ENCODE measurements around the gene UCK1.

- TF ChIP-seq CTCF (IDR thresholded peaks at IDR 0.05; ENCODE audit: low read depth, low read length) (no peak), POLR2A (IDR thresholded peaks at IDR 0.05; ENCODE audit: extremely low read depth, insufficient read length) (no peak), MAX (IDR thresholded peaks at IDR 0.05; ENCODE audit: low read depth, low read length) (no peak)
Measured at GRCh38 chr9:131477367-131477766, 53.7 kb downstream of the UCK1 start.
